H1 (cell line): Measurements from ENCODE around the gene CRYGD.

ENCODE experiments used
- CEBPB ChIP-seq: IDR thresholded peaks from 2 replicates; pipeline ENCODE4 v1.6.1; 2012; ENCODE audit warnings: low read depth, low read length
- CHD2 ChIP-seq: IDR thresholded peaks from 2 replicates; pipeline ENCODE4 v1.6.1; 2012; ENCODE audit warnings: low read length, improper control_type of control experiment
- CTCF ChIP-seq, 3 experiments: IDR thresholded peaks; 1 replicate in 2 of 3; 2 replicates in 1 of 3; pipeline versions ENCODE4 v1.5.1 to v1.6.1; 2011; ENCODE audit warnings: low read length in 3 of 3, mild to moderate bottlenecking in 3 of 3, inconsistent platforms in 2 of 3, low read depth in 1 of 3, moderate library complexity in 1 of 3; ENCODE audit not compliant: insufficient read depth in 1 of 3; ENCODE audit errors: control extremely low read depth in 1 of 3
- EP300 ChIP-seq, 2 experiments: IDR thresholded peaks; 1 replicate in 1 of 2; 2 replicates in 1 of 2; pipeline ENCODE4 v1.6.1; 2011 to 2012; ENCODE audit warnings: low read depth in 2 of 2, low read length in 2 of 2, mild to moderate bottlenecking in 2 of 2, borderline replicate concordance in 1 of 2, inconsistent platforms in 1 of 2, moderate library complexity in 1 of 2
- POLR2A ChIP-seq, 2 experiments: IDR thresholded peaks; 1 replicate in 1 of 2; 2 replicates in 1 of 2; pipeline ENCODE4 v1.6.1; 2011; ENCODE audit warnings: low read depth in 2 of 2, low read length in 2 of 2, mild to moderate bottlenecking in 2 of 2; ENCODE audit errors: control extremely low read depth in 1 of 2
- POLR2AphosphoS5 ChIP-seq: IDR thresholded peaks from 2 replicates; pipeline ENCODE4 v1.6.1; 2011; ENCODE audit warnings: low read depth, low read length
- TEAD4 ChIP-seq: IDR thresholded peaks from 2 replicates; pipeline ENCODE4 v1.6.1; 2012; ENCODE audit warnings: low read depth, low read length, inconsistent platforms, mixed read lengths

- no peak for TF ChIP-seq EP300 (IDR thresholded peaks at IDR 0.05; ENCODE audit: borderline replicate concordance in 1 of 2, low read depth in 2 of 2, low read length in 2 of 2)
- TF ChIP-seq POLR2A (IDR thresholded peaks at IDR 0.05; ENCODE audit: control extremely low read depth in 1 of 2, low read depth in 2 of 2, low read length in 2 of 2), result no peak
- no peak for TF ChIP-seq CHD2
- no peak for TF ChIP-seq TEAD4
- no peak for TF ChIP-seq CEBPB
- no peak for TF ChIP-seq POLR2AphosphoS5
- no peak for TF ChIP-seq CTCF (IDR thresholded peaks at IDR 0.05; ENCODE audit: control extremely low read depth in 1 of 3, insufficient read depth in 1 of 3, low read depth in 1 of 3, low read length in 3 of 3)
Observed at GRCh38 chr2:208150094-208150493, 25.8 kb upstream of the CRYGD start.
